Tongue (tissue), 2 donors: ENCODE data around the gene FAIM2. TPM values are rescaled to one million over a fixed set of nuclear protein-coding genes. Genes with fewer than 3 reads are reported as not detected.
A peak's percentile ranks its signal among the peaks of the same experiment; 100 is the strongest.
"Not testable (repeated sequence)": the region's sequence is repeated elsewhere in the genome, so short reads cannot be mapped to it uniquely, and the experiment has no call there.

Experiments used
- DNase-seq: peaks from one replicate; pipeline ENCODE4 v3.0.0-alpha.2; 2015
- total RNA-seq: library from RNA; depleted of rRNA; stranded (reverse); fragments of >200 nt; gene quantifications from one replicate; pipeline ENCODE4 v1.2.3, GENCODE V29; 2014

The FAIM2 gene
- total RNA-seq, 1 donor from 2014 or later: 7.8 TPM

GRCh38 chr12:49863946-49864797 lies 39.5 kb downstream of the FAIM2 start:
- DNase-seq: peak; percentile 95

GRCh38 chr12:49860921-49861320 lies 42.8 kb downstream of the FAIM2 start:
- not testable (repeated sequence) for DNase-seq

GRCh38 chr12:49855890-49856289 lies 47.8 kb downstream of the FAIM2 start:
- not testable (repeated sequence) for DNase-seq

- no peak for DNase-seq
Measured at GRCh38 chr12:49854976-49855375, 48.7 kb downstream of the FAIM2 start.

- no peak for DNase-seq
Measured at GRCh38 chr12:49853671-49854070, 50.0 kb downstream of the FAIM2 start.

GRCh38 chr12:49847161-49847560 lies 56.5 kb downstream of the FAIM2 start:
- DNase-seq: no peak

- DNase-seq: no peak
Measured at GRCh38 chr12:49846032-49846431, 57.7 kb downstream of the FAIM2 start.

GRCh38 chr12:49843876-49844437 lies 59.7 kb downstream of the FAIM2 start:
- no peak for DNase-seq

- DNase-seq: no peak
Measured at GRCh38 chr12:49843411-49843810, 60.3 kb downstream of the FAIM2 start.

- peak; percentile 96 for DNase-seq
Measured at GRCh38 chr12:49842519-49843352, 61.0 kb downstream of the FAIM2 start, which contains the start of gene BCDIN3D. Gene BCDIN3D (minus strand): TSS chr12:49843106. CDS start chr12:49843087, 19 bp downstream.

- DNase-seq: peak; percentile 70
Measured at GRCh38 chr12:49838973-49839633, 64.6 kb downstream of the FAIM2 start.

- DNase-seq: no peak
Measured at GRCh38 chr12:49832836-49833421, 70.8 kb downstream of the FAIM2 start.

- no peak for DNase-seq
Measured at GRCh38 chr12:49831717-49832116, 72.0 kb downstream of the FAIM2 start.

GRCh38 chr12:49828133-49829091 lies 75.3 kb downstream of the FAIM2 start, which contains the start of gene NCKAP5L:
Gene NCKAP5L (minus strand): TSS chr12:49828413. CDS start chr12:49804044, 24,369 bp downstream.
- DNase-seq: peak; percentile 99

- DNase-seq: peak; percentile 91
Measured at GRCh38 chr12:49827401-49828099, 76.2 kb downstream of the FAIM2 start.

- no peak for DNase-seq
Measured at GRCh38 chr12:49827051-49827400, 76.7 kb downstream of the FAIM2 start.

- DNase-seq: peak; percentile 77
Measured at GRCh38 chr12:49825971-49826421, 77.7 kb downstream of the FAIM2 start.

GRCh38 chr12:49825360-49825970 lies 78.2 kb downstream of the FAIM2 start:
- DNase-seq: peak; percentile 85

GRCh38 chr12:49824895-49825294 lies 78.8 kb downstream of the FAIM2 start:
- no peak for DNase-seq
